Astrocyte of the spinal cord (primary cell): Measurements from ENCODE around the gene NAPB.

ENCODE experiments used
- DNase-seq: peaks from one replicate; pipeline ENCODE4 v3.0.0; 2011; ENCODE audit warnings: low read depth, low spot score
- H3K4me3 ChIP-seq: 2 replicates; pipeline ENCODE4 v1.5.1; 2011; ENCODE audit warnings: low read depth, mild to moderate bottlenecking, low read length, moderate library complexity
- in situ Hi-C: cut with HindIII; loops from 2 replicates; pipeline ENCODE4 v1.10.0; 2017; ENCODE audit warnings: low sequenced_read_pairs
- TF ChIP-seq, protein P1 (sequence below): IDR thresholded peaks from 2 replicates; pipeline ENCODE4 v1.5.1; 2012; ENCODE audit warnings: low read depth, mild to moderate bottlenecking, low read length, inconsistent platforms

The NAPB gene

DNA sequence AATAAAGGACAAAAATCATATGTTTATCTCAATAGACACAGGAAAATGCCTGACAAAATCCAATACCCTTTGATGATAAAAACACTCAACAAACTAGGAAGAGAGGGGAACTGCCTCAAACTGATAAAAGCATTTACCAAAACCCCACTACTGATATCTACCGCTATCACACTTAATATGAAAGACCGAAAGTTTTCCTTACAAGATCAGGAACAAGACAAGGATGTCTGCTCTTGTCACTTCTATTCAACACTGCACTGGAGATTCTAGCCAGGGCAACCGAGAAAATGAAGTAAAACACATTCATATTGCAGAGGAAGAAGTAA lies 34.2 kb downstream of the NAPB start:
- in situ Hi-C loops, result no loop called here
- TF ChIP-seq, protein P1, sequence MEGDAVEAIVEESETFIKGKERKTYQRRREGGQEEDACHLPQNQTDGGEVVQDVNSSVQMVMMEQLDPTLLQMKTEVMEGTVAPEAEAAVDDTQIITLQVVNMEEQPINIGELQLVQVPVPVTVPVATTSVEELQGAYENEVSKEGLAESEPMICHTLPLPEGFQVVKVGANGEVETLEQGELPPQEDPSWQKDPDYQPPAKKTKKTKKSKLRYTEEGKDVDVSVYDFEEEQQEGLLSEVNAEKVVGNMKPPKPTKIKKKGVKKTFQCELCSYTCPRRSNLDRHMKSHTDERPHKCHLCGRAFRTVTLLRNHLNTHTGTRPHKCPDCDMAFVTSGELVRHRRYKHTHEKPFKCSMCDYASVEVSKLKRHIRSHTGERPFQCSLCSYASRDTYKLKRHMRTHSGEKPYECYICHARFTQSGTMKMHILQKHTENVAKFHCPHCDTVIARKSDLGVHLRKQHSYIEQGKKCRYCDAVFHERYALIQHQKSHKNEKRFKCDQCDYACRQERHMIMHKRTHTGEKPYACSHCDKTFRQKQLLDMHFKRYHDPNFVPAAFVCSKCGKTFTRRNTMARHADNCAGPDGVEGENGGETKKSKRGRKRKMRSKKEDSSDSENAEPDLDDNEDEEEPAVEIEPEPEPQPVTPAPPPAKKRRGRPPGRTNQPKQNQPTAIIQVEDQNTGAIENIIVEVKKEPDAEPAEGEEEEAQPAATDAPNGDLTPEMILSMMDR, result no peak
- H3K4me3 ChIP-seq, result no peak overlapping the region
- no peak for DNase-seq

DNA sequence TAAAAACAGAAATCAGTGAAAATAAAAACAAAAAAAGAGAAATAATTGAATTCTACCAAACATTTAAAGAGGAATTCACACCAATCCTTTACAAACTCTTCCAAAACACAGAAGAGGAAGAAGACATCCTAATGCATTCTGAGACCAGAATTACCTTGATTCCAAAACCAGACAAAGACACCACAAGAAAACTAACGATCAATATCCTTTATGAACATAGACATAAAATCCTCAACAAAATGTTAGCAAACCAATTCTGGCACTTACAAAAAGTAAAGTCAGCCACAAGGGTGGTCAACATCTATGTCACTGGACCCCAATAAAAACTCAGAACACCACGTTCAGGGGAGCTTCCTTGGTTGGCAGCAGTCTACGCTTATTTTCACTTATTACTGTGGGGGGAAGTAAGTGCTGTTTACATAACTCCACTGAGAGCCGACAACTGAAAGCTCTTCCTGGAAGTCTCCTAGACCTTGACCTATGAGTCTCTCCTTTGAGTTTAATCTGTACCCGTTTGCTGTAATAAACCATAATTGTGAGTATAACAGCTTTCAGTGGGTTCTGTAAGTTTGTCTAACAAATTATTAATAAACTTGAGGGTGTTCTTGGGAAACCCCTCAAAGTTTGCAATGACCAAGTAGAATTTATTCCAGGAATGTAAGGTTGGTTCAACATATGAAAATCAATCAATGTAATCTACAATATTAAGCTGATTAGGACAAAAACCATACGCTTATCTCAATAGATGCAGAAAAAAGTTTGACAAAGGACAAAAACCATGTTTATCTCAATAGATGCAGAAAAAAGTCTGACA lies 34.8 kb downstream of the NAPB start:
- in situ Hi-C loops, result no loop called here
- TF ChIP-seq, protein P1, result no peak
- no peak overlapping the region for H3K4me3 ChIP-seq
- no peak for DNase-seq

DNA sequence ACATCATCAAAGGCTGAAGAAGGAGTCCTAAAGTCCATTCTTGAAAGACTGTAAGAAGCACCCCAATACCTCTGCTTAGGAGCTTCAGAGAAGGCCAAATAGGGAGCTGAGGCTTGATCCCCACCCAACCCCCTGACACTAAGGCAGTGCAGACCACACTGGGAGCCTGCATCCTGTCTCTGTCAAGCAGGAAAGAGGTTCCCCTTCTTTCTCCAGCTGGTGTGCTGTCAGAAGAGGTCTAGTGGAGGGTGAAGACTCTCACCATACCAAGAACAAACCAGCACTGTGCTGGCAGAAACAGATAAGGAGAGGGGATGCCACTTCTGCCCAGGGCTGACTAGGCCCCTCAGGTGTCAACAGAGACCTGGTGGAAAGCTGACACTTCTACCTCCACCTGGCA lies 39.4 kb downstream of the NAPB start:
- TF ChIP-seq, protein P1, result no peak
- DNase-seq, result no peak
- H3K4me3 ChIP-seq, result no peak overlapping the region
- in situ Hi-C loops, result no loop called here

DNA sequence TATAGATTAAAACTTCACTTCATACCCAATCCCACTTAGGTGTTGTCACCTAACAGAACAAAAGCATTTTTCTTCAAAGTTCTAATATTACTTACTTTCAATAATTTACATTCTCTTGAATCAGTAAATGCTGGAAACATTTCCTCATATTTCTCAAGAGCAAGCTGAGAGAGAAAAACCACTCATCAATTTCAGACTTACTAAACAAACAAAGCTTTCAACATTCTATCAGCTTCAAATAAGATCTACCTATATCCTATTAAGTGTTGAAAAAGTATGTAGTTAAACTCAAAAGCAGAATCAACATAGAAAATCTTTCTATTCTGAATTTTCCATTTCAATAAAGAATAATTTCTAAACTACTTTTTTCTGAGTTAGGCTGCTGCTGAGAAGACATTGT lies 41.5 kb downstream of the NAPB start:
- no peak overlapping the region for H3K4me3 ChIP-seq
- in situ Hi-C loops, result no loop called here
- TF ChIP-seq, protein P1, result no peak
- no peak for DNase-seq

DNA sequence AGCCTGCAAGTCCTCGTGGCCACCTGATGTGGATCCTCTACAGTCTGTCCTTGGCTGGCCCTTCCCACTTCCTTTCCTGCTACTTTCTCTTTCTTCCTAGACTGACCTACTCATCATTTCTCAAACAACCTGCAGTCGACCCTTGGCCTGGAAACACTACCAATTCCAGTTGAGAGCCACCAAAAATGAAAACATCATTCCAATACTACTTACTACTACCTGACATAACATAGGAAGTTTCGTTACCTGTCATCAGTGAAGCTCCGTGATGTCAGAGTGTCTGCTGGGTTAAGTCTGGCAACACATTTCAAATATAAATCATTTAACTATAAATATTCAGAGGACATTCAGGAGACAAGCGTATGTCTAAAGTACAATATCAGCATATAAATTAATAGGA lies 45.5 kb downstream of the NAPB start:
- in situ Hi-C loops, result no loop called here
- TF ChIP-seq, protein P1, result no peak
- H3K4me3 ChIP-seq, result no peak overlapping the region
- no peak for DNase-seq

DNA sequence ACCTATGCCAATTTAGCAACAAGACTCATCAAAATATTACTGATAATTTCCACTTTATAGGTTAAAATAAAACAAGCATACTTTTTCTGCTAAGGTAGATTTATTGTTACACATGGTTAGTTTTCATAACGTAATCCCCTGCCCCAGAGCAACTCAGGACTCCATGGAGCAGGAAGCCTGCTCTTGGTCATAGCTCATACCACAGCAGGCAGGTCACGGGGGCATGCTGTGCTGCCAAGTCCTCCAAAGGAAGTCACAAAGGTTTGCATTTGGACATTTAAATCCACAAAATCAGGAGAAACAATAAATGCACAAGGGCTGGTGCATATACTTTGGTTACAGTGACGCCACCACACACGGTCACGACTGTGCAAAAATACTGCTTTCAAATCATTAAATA lies 46.8 kb downstream of the NAPB start:
- TF ChIP-seq, protein P1, result no peak
- H3K4me3 ChIP-seq, result no peak overlapping the region
- DNase-seq, result no peak
- in situ Hi-C loops, result no loop called here

DNA sequence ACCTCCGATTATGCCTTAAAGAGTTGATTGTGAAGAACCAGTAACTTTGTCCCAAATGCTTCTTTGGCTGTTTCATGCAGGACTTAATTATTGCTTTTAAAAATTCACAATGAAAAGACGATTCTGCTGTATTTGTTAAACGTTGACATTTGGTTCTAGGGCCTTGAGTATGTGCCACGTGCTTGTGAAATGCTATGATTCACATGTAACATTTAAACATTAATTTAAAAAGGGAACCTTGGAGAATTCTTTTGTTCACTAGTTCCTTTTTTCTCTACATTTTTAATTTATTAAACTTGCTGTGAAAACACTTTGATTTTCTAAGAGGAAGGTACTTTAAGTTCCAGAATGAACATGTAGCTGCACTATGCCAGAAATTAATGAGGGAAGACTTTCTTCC lies 49.8 kb downstream of the NAPB start:
- TF ChIP-seq, protein P1, result no peak
- DNase-seq, result no peak
- in situ Hi-C loops, result no loop called here
- H3K4me3 ChIP-seq, result no peak overlapping the region
